ENCODE results near the gene MYOM1.

The MYOM1 gene

GRCh38 chr18:3189884-3190283, 29.9 kb downstream of the MYOM1 start:
- DNase-seq (ENCODE audit: low spot score), result no peak

GRCh38 chr18:3186678-3187658, 32.8 kb downstream of the MYOM1 start:
- DNase-seq (ENCODE audit: low spot score), result peak; percentile 51

- no peak for DNase-seq (ENCODE audit: low spot score)
Observed at GRCh38 chr18:3184275-3184963, 35.3 kb downstream of the MYOM1 start.

GRCh38 chr18:3183103-3183717, 36.6 kb downstream of the MYOM1 start:
- DNase-seq (ENCODE audit: low spot score), result no peak

- DNase-seq (ENCODE audit: low spot score), result no peak
Observed at GRCh38 chr18:3180325-3180724, 39.4 kb downstream of the MYOM1 start.

GRCh38 chr18:3179430-3180089, 40.2 kb downstream of the MYOM1 start:
- DNase-seq (ENCODE audit: low spot score), result peak; percentile 56

- no peak for DNase-seq (ENCODE audit: low spot score)
Observed at GRCh38 chr18:3177902-3178687, 41.7 kb downstream of the MYOM1 start.

- no peak for DNase-seq (ENCODE audit: low spot score)
Observed at GRCh38 chr18:3175195-3175758, 44.5 kb downstream of the MYOM1 start.

GRCh38 chr18:3172097-3172496, 47.7 kb downstream of the MYOM1 start:
- no peak for DNase-seq (ENCODE audit: low spot score)

- no peak for DNase-seq (ENCODE audit: low spot score)
Observed at GRCh38 chr18:3171631-3172030, 48.1 kb downstream of the MYOM1 start.

- no peak for DNase-seq (ENCODE audit: low spot score)
Observed at GRCh38 chr18:3170441-3171161, 49.2 kb downstream of the MYOM1 start.

- no peak for DNase-seq (ENCODE audit: low spot score)
Observed at GRCh38 chr18:3164381-3164780, 55.4 kb downstream of the MYOM1 start.

- no peak for DNase-seq (ENCODE audit: low spot score)
Observed at GRCh38 chr18:3163968-3164367, 55.8 kb downstream of the MYOM1 start.

- DNase-seq (ENCODE audit: low spot score), result no peak
Observed at GRCh38 chr18:3162181-3162580, 57.6 kb downstream of the MYOM1 start.

- DNase-seq (ENCODE audit: low spot score), result no peak
Observed at GRCh38 chr18:3159830-3160229, 59.9 kb downstream of the MYOM1 start.

GRCh38 chr18:3157606-3158005, 62.2 kb downstream of the MYOM1 start:
- DNase-seq (ENCODE audit: low spot score), result no peak

- no peak for DNase-seq (ENCODE audit: low spot score)
Observed at GRCh38 chr18:3157086-3157485, 62.7 kb downstream of the MYOM1 start.

- no peak for DNase-seq (ENCODE audit: low spot score)
Observed at GRCh38 chr18:3156325-3156640, 63.5 kb downstream of the MYOM1 start.

GRCh38 chr18:3154214-3154613, 65.6 kb downstream of the MYOM1 start:
- no peak for DNase-seq (ENCODE audit: low spot score)

GRCh38 chr18:3153107-3153704, 66.6 kb downstream of the MYOM1 start:
- no peak for DNase-seq (ENCODE audit: low spot score)

Data from SK-N-DZ (cell line).